Brain microvascular endothelial cell (primary cell): ENCODE measurements around the gene ANKAR.
"Not testable (repeated sequence)": the region's sequence is repeated elsewhere in the genome, so short reads cannot be mapped to it uniquely, and the experiment has no call there.

Source experiments
- DNase-seq: peaks from one replicate; pipeline ENCODE4 v3.0.0-alpha.2; 2020
- H3K27ac ChIP-seq: fragments of 250-450 bp; sonication (Bioruptor Pico); 2 replicates; pipeline ENCODE4 v1.5.1; 2020; ENCODE audit warnings: mild to moderate bottlenecking, moderate library complexity
- H3K27me3 ChIP-seq: fragments of 250-450 bp; sonication (Bioruptor Pico); replicated peaks from 2 replicates; pipeline ENCODE4 v1.5.1; 2020; ENCODE audit warnings: mild to moderate bottlenecking
- H3K36me3 ChIP-seq: fragments of 250-450 bp; sonication (Bioruptor Pico); replicated peaks from 2 replicates; pipeline ENCODE4 v1.5.1; 2020; ENCODE audit warnings: mild to moderate bottlenecking
- H3K4me3 ChIP-seq: 2 replicates; pipeline ENCODE4 v1.5.1; 2011; ENCODE audit warnings: low read depth, mild to moderate bottlenecking, control low read depth, low read length, moderate library complexity
- in situ Hi-C: cut with HindIII; loops from 2 replicates; pipeline ENCODE4 v1.10.0; 2017; ENCODE audit warnings: low sequenced_read_pairs, low pct_ligation_motif_present
- TF ChIP-seq, protein P1 (sequence below): IDR thresholded peaks from 2 replicates; pipeline ENCODE4 v1.5.1; 2011; ENCODE audit warnings: low read depth, mild to moderate bottlenecking, moderate library complexity, low read length, control low read depth, inconsistent platforms; ENCODE audit errors: missing control alignments

ANKAR gene

DNA sequence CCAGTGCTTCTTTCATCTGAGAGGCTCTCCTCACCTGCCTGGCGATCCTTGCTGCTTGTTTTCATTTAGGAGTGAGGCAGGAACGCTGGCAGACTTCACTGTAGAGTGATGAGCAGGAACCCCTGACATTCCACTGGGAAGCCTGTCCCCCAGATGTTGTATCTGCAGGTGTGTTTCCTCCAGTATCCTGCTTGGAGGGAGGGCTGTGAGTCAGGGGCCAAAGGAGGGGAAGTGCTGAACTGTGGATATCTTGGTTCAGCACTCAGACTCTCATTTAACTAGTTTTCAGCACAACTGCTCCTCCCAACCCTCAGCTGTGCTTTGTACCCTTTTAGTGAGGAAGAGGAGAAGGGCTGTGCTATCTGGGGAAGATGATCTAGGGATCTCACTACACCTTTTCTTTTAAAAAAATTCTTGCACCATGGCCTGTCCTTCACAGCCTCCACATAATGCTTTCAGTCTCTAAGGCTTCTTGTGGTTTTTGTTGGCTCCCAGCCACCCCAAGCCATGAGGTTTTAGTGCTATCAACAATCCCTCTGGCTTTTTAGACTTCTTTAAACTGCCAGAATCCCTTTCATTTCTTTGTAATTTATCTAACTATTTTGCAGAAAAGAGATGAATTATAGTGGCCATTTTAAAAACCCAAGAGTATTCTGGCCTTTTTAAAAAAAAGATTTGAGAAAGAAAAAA lies 11.2 kb downstream of the ANKAR start:
- Histone ChIP-seq H3K27me3 (no peaks in the 10 kb centered on the region), H3K4me3 (no peak overlapping the region), H3K27ac (no peak overlapping the region), H3K36me3 (no peaks in the 10 kb centered on the region)
- in situ Hi-C loops, result no loop called here
- peak; percentile 59 for DNase-seq
- TF ChIP-seq, protein P1, sequence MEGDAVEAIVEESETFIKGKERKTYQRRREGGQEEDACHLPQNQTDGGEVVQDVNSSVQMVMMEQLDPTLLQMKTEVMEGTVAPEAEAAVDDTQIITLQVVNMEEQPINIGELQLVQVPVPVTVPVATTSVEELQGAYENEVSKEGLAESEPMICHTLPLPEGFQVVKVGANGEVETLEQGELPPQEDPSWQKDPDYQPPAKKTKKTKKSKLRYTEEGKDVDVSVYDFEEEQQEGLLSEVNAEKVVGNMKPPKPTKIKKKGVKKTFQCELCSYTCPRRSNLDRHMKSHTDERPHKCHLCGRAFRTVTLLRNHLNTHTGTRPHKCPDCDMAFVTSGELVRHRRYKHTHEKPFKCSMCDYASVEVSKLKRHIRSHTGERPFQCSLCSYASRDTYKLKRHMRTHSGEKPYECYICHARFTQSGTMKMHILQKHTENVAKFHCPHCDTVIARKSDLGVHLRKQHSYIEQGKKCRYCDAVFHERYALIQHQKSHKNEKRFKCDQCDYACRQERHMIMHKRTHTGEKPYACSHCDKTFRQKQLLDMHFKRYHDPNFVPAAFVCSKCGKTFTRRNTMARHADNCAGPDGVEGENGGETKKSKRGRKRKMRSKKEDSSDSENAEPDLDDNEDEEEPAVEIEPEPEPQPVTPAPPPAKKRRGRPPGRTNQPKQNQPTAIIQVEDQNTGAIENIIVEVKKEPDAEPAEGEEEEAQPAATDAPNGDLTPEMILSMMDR, result no peak

DNA sequence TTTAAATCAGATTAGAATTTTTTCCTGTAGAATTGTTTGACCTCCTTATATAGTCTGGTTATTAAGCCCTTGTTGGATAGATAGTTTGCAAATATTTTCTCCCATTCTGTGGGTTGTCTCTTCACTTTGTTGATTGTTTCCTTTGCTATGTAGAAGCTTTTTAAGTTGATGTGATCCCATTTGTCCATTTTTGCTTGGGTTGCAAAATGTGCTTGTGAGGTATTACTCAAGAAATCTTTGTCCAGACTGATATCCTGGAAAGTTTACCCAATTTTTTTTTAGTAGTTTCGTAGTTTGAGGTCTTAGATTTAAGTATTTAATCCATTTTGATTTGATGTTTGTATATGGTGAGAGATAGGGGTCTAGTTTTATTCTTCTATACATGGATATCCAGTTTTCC lies 13.3 kb downstream of the ANKAR start:
- in situ Hi-C loops, result not testable (repeated sequence)

DNA sequence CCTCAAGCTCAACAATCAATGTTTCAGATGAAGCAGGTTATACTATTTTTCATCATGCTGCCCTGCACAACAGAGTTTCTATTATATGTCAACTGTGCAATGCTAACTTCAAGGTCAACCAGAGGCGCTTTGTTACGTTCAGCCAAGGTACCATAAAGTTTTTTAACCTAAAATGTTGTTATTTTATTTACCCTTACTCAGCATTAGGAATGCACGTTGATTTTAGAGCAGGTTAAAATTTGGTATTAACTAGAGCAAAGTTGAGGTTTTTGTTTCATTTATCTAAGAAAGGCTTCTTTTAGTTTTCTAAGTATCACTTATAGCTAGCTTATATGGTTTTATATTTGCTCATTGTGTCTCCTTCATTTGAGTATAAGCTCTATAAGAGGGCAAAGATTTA lies 21.8 kb downstream of the ANKAR start:
- Histone ChIP-seq H3K27me3 (no peaks in the 10 kb centered on the region), H3K4me3 (no peak overlapping the region), H3K36me3 (no peaks in the 10 kb centered on the region), H3K27ac (no peak overlapping the region)
- TF ChIP-seq, protein P1, result no peak
- DNase-seq, result no peak
- in situ Hi-C loops, result no loop called here

More for the DNA sequence above, 13.3 kb downstream of the ANKAR start:
- H3K36me3 ChIP-seq, H3K27ac ChIP-seq, H3K4me3 ChIP-seq, DNase-seq, H3K27me3 ChIP-seq: not testable (repeated sequence)

DNA sequence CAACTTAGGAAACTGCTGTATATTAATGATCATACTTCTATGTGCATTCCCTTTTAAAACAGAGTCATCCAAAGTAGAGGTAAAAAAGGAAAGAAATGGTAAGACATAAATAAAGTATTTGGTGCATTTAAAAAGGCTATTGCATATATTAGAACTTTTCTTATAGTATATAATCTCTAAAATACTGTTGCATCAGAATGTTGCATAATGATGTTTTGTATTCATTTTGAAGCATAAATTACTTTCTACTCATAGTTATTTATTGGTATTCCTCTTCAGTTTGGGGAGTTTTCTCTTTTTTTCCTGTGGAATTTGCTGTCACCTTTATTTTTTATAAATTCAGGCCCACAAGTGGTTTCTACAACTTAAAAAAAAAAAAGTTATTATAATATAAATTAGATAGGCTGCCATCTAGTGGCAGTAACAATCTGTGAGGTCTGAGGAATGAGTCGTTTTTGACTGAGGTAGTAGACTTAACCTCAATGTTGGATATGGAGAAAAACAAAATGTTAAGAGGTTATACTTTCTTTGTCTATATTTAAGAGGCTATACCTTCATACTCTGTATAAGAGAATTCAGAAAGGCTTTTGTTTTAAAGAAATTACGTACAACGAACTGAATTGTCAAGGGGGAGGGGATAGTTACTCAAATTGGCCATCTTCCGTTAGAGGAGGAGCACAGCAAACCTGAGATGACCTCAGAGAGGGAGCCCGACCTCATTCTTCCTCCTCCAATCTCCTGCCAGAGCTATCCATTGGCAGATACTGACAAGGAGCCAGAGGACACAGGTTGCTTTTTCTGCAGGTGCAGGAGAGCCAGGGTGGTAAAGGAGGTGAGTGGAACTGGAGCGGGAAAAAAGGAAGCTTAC lies 23.8 kb downstream of the ANKAR start:
- peak; percentile 55 for DNase-seq
- H3K27me3 ChIP-seq, result no peaks in the 10 kb centered on the region
- H3K4me3 ChIP-seq, result no peak overlapping the region

DNA sequence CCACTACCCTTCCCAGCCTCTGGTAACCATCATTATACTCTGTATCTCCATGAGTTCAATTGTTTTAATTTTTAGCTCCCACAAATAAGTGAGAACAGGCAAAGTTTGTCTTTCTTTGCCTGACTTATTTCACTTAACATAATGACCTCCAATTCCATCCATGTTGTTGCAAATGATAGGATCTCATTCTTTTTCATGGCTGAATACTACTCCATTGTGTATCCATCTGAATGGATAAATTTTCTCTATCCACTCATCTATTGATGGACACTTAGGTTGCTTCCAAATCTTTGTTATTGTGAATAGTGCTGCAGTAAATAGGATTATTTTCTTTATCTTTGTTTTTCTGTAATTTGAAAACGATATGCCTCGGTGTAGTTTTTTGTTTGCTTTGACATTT lies 26.2 kb downstream of the ANKAR start:
- TF ChIP-seq, protein P1, result no peak
- Histone ChIP-seq H3K36me3 (no peaks in the 10 kb centered on the region), H3K27me3 (no peaks in the 10 kb centered on the region), H3K27ac (no peak overlapping the region), H3K4me3 (no peak overlapping the region)
- in situ Hi-C loops, result no loop called here
- DNase-seq, result no peak

More for the DNA sequence above, 23.8 kb downstream of the ANKAR start:
- no peaks in the 10 kb centered on the region for H3K36me3 ChIP-seq
- in situ Hi-C loops, result no loop called here
- TF ChIP-seq, protein P1, result peak; percentile 48
- no peak overlapping the region for H3K27ac ChIP-seq

DNA sequence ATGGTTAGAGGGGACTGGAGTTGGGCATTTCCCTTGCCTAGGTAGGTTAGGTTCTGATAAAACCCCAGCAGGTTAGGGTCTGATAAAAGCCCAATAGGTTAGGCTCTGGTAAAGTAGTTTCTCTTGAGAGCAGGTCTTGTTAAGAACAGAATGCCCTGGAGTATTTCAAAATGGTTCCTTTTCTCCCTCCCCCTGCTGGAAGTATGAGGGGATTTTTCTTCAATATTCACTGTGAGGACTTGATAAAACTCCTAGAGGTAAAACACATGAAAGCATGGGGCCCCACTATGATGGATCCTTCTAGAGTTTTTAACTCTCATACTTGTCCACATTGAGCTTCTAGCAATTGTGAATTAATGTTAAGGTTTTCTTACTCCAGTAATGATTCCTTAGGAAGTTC lies 27.6 kb downstream of the ANKAR start:
- in situ Hi-C loops, result no loop called here
- Histone ChIP-seq H3K27ac (no peak overlapping the region), H3K4me3 (no peak overlapping the region), H3K27me3 (no peaks in the 10 kb centered on the region), H3K36me3 (no peaks in the 10 kb centered on the region)
- peak; percentile 11 for DNase-seq
- TF ChIP-seq, protein P1, result peak; percentile 32
